ENCODE measurements around the gene LRRC8D.

Gene LRRC8D

GRCh38 chr1:89936694-89937093 is 115.9 kb downstream of the LRRC8D start:
- POLR2A ChIA-PET (ENCODE audit: low non-redundant PET): no interaction called here
- H3K27ac ChIP-seq: no peak overlapping the region
- CTCF ChIA-PET: no interaction called here
- no peak for TF ChIP-seq CTCF (conservative IDR thresholded peaks at IDR 0.05; ENCODE audit: low read depth)
- DNase-seq (ENCODE audit: low spot score): no peak

GRCh38 chr1:89938171-89939055 is 117.6 kb downstream of the LRRC8D start:
- POLR2A ChIA-PET (ENCODE audit: low non-redundant PET): interaction anchor here (0.5 kb wide), 2 partner anchors 30 to 96 kb away, joined by 3 read pairs; no protein-coding TSS in a partner anchor
- CTCF ChIA-PET: no interaction called here
- no peak for DNase-seq (ENCODE audit: low spot score)
- H3K27ac ChIP-seq: no peak overlapping the region
- TF ChIP-seq CTCF (conservative IDR thresholded peaks at IDR 0.05; ENCODE audit: low read depth): no peak

GRCh38 chr1:89939059-89939570 is 118.3 kb downstream of the LRRC8D start:
- H3K27ac ChIP-seq: no peak overlapping the region; the same call in 1 of the 2 replicates
- TF ChIP-seq CTCF (conservative IDR thresholded peaks at IDR 0.05; ENCODE audit: low read depth): no peak
- no peak for DNase-seq (ENCODE audit: low spot score)
- ChIA-PET POLR2A (ENCODE audit: low non-redundant PET) (interaction anchor here (0.5 kb wide), 1 partner anchor 96 kb away, joined by 3 read pairs; no protein-coding TSS in a partner anchor), CTCF (no interaction called here)

- ChIA-PET CTCF (no interaction called here), POLR2A (ENCODE audit: low non-redundant PET) (no interaction called here)
Measured at GRCh38 chr1:89939693-89940438, 119.0 kb downstream of the LRRC8D start.

GRCh38 chr1:89941110-89941766 is 120.4 kb downstream of the LRRC8D start:
- CTCF ChIA-PET: no interaction called here
- no peak overlapping the region for H3K27ac ChIP-seq
- no peak for TF ChIP-seq CTCF (conservative IDR thresholded peaks at IDR 0.05; ENCODE audit: low read depth)
- POLR2A ChIA-PET (ENCODE audit: low non-redundant PET): no interaction called here
- DNase-seq (ENCODE audit: low spot score): no peak

More at GRCh38 chr1:89939693-89940438, 119.0 kb downstream of the LRRC8D start:
- TF ChIP-seq CTCF (conservative IDR thresholded peaks at IDR 0.05; ENCODE audit: low read depth): no peak
- DNase-seq (ENCODE audit: low spot score): no peak
- H3K27ac ChIP-seq: no peak overlapping the region; the same call in 1 of the 2 replicates

- ChIA-PET CTCF (no interaction called here), POLR2A (ENCODE audit: low non-redundant PET) (no interaction called here)
- no peak for TF ChIP-seq CTCF (conservative IDR thresholded peaks at IDR 0.05; ENCODE audit: low read depth)
- no peak overlapping the region for H3K27ac ChIP-seq
- DNase-seq (ENCODE audit: low spot score): no peak
Measured at GRCh38 chr1:89942014-89942413, 121.2 kb downstream of the LRRC8D start.
